H7 (cell line): ENCODE results near the gene FHIT. TPM values are rescaled to one million over a fixed set of nuclear protein-coding genes. Genes with fewer than 3 reads are reported as not detected.

Source experiments
- DNase-seq: peaks from one replicate; pipeline ENCODE4 v3.0.0; 2012
- H3K27me3 ChIP-seq: 2 replicates; pipeline ENCODE4 v1.6.0; 2011; ENCODE audit warnings: mild to moderate bottlenecking, low read length; ENCODE audit not compliant: control insufficient read depth, insufficient read depth
- H3K36me3 ChIP-seq: replicated peaks from 2 replicates; pipeline ENCODE4 v1.5.1; 2011; ENCODE audit warnings: low read length; ENCODE audit not compliant: control insufficient read depth, insufficient read depth
- H3K4me3 ChIP-seq: 2 replicates; pipeline ENCODE4 v1.5.1; 2011; ENCODE audit warnings: low read depth, mild to moderate bottlenecking, control low read depth, low read length, moderate library complexity; ENCODE audit not compliant: insufficient read depth
- total RNA-seq: library from RNA; depleted of rRNA; stranded (reverse); fragments of >200 nt; shearing (Covaris generic); gene quantifications from 2 replicates; pipeline ENCODE4 v1.2.3, GENCODE V29; 2014

Gene FHIT
- total RNA-seq, 1 experiment from 2014 or later: 2.1 TPM

GRCh38 chr3:60742606-60743145 lies 508.6 kb downstream of the FHIT start:
- H3K4me3 ChIP-seq: no peak overlapping the region
- no peaks in the 10 kb centered on the region for H3K36me3 ChIP-seq
- peaks cover 6% of the 10 kb centered on the region for H3K27me3 ChIP-seq
- peak; percentile 54 for DNase-seq

GRCh38 chr3:60737633-60738399 lies 513.4 kb downstream of the FHIT start:
- H3K4me3 ChIP-seq: no peak overlapping the region
- no peak for DNase-seq
- H3K27me3 ChIP-seq: peaks cover 6% of the 10 kb centered on the region
- H3K36me3 ChIP-seq: no peaks in the 10 kb centered on the region

DNA sequence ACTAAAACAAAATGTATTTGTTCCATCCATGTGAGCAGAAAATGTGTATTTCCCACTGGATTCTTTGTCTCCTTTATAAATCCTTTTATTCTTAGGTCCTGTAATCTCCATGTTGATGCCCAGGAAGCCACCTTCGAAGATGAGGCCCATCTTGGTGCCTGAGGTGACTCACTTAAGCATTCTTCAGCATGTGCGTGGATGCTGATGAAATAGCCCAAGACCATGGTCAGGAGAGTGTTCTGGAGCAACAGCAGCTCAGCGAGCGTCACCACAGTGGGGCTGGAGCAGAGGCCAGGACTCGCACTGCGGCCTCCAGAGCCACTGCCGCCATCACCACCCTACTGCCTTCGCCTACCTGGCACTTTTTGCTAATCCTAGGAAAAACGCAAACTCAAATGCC lies 520.9 kb downstream of the FHIT start:
- Histone ChIP-seq H3K4me3 (no peak overlapping the region), H3K36me3 (no peaks in the 10 kb centered on the region), H3K27me3 (no peaks in the 10 kb centered on the region)
- DNase-seq: no peak

DNA sequence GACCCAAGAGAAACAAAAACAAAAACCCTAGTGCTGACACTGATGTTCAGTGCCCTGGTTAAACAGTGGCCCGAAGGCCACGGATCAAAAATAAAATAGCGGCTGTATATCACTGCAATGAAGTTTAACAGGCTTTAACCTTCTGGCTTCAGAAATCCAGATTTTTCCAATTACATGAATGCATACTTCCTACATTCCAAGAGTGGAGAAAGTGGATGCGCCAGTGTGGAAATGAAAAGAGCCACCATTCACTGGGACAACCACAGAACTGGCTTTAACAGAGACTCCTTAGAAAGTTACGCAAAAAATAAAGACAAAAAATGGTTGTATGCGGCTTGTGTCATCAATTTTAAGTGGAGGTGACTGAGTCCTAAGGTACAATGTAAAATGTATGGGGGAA lies 522.2 kb downstream of the FHIT start:
- no peak overlapping the region for H3K4me3 ChIP-seq
- H3K36me3 ChIP-seq: no peaks in the 10 kb centered on the region
- H3K27me3 ChIP-seq: no peaks in the 10 kb centered on the region
- DNase-seq: no peak

GRCh38 chr3:60728006-60728405 lies 523.2 kb downstream of the FHIT start:
- no peaks in the 10 kb centered on the region for H3K36me3 ChIP-seq
- DNase-seq: no peak
- H3K27me3 ChIP-seq: no peaks in the 10 kb centered on the region
- H3K4me3 ChIP-seq: no peak overlapping the region

- no peak overlapping the region for H3K4me3 ChIP-seq
- no peak for DNase-seq
- no peaks in the 10 kb centered on the region for H3K36me3 ChIP-seq
Measured at GRCh38 chr3:60720736-60721135, 530.5 kb downstream of the FHIT start.

GRCh38 chr3:60716573-60716972 lies 534.7 kb downstream of the FHIT start:
- Histone ChIP-seq H3K27me3 (no peaks in the 10 kb centered on the region), H3K36me3 (no peaks in the 10 kb centered on the region), H3K4me3 (no peak overlapping the region)
- DNase-seq: no peak

More at GRCh38 chr3:60720736-60721135, 530.5 kb downstream of the FHIT start:
- no peaks in the 10 kb centered on the region for H3K27me3 ChIP-seq

DNA sequence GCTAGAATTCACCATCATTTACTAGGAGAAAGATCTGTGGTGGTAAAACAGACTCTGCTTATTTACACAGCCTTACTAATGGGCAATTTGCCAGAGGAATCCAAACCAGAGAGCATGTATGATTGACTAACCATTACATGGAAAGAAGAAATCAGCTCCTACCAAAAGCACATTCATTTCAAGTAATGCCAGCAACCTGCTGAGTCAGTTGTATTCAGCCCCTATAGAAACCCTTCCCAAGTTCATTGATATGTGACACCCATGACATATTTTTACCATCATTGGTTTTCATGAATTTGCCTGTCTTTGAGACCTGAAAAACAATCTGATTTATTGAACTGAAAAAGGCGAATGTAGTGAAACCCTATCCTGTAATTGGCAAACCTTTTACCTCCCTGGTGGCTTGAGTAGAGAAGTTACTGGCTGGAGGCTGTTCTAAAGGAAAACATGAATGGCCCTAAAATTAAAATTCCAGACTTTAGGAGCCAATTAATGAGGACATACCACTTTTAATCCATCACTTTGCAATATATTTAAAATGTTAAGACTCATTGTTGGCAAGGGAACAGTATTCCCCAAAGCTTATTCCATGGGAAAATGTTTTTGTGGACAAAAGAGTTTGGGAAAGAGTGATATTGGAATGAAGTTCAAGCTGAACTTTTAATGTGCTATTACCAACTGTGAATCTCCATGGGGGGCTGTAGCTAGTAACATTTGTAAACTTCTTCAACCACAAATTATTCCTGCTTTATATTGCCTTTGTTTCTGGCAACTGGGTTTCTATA lies 542.9 kb downstream of the FHIT start:
- Histone ChIP-seq H3K4me3 (no peak overlapping the region), H3K27me3 (no peaks in the 10 kb centered on the region), H3K36me3 (no peaks in the 10 kb centered on the region)
- DNase-seq: no peak

DNA sequence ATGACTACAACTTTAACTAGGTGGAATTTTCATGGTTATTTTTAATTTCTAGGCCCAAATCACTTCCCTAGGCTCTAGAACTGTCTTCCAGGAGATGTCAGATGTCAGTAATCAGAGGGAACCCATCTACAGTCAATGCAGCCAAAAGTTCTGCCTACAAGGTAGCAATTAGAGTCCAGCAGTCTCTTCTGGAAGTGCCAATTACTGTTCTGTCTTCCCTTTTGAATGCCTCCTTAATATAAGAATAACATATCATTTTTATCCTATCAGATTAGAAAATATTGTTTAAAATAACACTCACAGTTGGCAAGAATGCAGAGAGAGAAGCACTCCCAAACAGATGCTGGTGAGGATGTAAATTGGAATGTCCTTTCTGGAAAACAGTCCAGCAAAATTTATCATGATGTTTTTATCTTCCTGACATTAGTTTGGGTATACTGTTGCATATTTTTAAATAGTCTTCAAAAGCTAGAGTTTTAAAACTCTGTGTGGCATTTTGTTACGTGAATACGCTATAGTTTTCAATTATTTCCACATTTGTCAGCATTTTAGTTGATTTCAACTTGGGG lies 543.7 kb downstream of the FHIT start:
- DNase-seq: no peak
- Histone ChIP-seq H3K4me3 (no peak overlapping the region), H3K36me3 (no peaks in the 10 kb centered on the region), H3K27me3 (no peaks in the 10 kb centered on the region)

DNA sequence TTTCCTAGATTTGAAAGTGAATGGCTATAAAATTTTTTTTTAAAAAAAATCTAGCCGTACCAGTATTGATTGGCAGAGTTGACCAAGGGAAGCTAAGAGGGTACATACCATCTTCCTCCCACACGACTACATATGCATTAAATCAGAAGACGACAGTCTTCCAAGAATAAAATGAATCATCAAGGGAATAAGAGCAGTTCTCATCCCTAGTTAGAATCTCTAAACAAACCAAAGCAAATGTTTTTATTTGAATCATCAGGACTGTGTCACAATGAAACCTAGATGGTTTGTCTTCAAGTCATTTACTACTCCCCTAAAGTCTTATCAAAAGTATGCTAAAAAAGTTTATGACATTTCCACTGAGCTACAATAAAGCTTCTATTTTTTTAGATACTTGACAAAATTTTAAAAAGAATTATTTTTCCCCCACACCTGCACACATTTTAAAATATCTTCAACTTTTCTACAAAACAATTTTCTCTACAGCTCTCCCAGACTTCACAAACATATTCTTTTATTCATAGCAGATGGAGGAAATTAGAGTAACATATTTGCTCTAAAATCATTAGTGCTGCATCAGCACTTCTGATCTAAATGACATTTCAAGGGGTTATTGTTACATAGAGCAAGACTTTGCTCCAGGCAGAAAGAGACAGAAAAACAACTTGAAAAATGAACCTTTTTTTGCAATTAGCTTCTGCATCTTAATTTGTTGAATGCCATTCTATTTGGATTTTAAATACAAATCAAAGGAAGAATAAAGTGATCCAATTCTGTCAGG lies 547.1 kb downstream of the FHIT start:
- no peak overlapping the region for H3K4me3 ChIP-seq
- DNase-seq: no peak
- H3K27me3 ChIP-seq: no peaks in the 10 kb centered on the region
- H3K36me3 ChIP-seq: no peaks in the 10 kb centered on the region

GRCh38 chr3:60703008-60703407 lies 548.2 kb downstream of the FHIT start:
- Histone ChIP-seq H3K36me3 (no peaks in the 10 kb centered on the region), H3K27me3 (no peaks in the 10 kb centered on the region), H3K4me3 (no peak overlapping the region)
- DNase-seq: no peak

- Histone ChIP-seq H3K36me3 (no peaks in the 10 kb centered on the region), H3K27me3 (no peaks in the 10 kb centered on the region), H3K4me3 (no peak overlapping the region)
- no peak for DNase-seq
Measured at GRCh38 chr3:60698117-60698516, 553.1 kb downstream of the FHIT start.

DNA sequence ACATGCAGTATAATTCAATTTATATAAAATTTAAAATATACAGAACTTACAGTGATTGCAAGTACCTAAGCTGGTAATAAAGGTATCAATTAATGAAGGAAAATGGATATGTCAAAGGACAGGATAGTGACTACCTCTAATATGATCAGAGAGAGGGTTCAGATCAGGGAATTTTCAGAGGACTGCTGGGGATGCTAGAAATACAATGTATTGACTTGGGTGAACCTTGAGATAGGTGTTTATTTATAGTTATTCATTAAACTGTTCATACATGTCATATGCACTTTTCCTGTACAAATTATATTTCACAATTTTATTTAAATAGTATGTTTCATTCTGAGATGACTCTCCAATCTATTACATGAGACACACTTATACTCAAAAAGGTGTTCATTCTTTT lies 554.1 kb downstream of the FHIT start:
- Histone ChIP-seq H3K4me3 (no peak overlapping the region), H3K36me3 (no peaks in the 10 kb centered on the region), H3K27me3 (no peaks in the 10 kb centered on the region)
- no peak for DNase-seq

- no peak overlapping the region for H3K4me3 ChIP-seq
- no peaks in the 10 kb centered on the region for H3K36me3 ChIP-seq
- H3K27me3 ChIP-seq: no peaks in the 10 kb centered on the region
- no peak for DNase-seq
Measured at GRCh38 chr3:60696428-60697125, 554.7 kb downstream of the FHIT start.
